ENCODE data around the gene TMEM175.

TMEM175 gene

DNA sequence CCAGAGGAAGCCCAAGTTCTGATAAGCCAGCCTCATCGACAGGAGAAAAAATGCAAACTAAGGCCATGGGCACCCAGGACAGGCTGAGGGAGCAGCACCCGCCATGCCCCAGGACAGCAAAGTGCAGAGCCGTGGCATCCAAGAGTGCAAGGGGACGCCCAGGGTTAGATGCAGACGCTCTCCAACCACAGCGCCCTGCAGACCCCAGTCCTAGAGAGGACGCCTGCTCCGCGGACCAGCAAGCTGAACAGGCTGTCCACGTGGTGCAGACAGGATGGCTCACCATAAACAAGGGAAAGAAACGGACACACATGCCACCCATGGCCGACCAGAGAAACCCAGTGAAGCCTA lies 32.7 kb upstream of the TMEM175 start:
- Histone ChIP-seq H4K20me1 (ENCODE audit: insufficient read depth, low read length) (no peaks in the 10 kb centered on the region), H3K79me2 (ENCODE audit: low read length) (no peaks in the 10 kb centered on the region)
- TF ChIP-seq EZH2phosphoT487 (IDR thresholded peaks at IDR 0.05; ENCODE audit: low read depth): no peak
- TF ChIP-seq, protein P1, sequence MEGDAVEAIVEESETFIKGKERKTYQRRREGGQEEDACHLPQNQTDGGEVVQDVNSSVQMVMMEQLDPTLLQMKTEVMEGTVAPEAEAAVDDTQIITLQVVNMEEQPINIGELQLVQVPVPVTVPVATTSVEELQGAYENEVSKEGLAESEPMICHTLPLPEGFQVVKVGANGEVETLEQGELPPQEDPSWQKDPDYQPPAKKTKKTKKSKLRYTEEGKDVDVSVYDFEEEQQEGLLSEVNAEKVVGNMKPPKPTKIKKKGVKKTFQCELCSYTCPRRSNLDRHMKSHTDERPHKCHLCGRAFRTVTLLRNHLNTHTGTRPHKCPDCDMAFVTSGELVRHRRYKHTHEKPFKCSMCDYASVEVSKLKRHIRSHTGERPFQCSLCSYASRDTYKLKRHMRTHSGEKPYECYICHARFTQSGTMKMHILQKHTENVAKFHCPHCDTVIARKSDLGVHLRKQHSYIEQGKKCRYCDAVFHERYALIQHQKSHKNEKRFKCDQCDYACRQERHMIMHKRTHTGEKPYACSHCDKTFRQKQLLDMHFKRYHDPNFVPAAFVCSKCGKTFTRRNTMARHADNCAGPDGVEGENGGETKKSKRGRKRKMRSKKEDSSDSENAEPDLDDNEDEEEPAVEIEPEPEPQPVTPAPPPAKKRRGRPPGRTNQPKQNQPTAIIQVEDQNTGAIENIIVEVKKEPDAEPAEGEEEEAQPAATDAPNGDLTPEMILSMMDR (IDR thresholded peaks at IDR 0.05; ENCODE audit: low read depth, low read length): no peak

DNA sequence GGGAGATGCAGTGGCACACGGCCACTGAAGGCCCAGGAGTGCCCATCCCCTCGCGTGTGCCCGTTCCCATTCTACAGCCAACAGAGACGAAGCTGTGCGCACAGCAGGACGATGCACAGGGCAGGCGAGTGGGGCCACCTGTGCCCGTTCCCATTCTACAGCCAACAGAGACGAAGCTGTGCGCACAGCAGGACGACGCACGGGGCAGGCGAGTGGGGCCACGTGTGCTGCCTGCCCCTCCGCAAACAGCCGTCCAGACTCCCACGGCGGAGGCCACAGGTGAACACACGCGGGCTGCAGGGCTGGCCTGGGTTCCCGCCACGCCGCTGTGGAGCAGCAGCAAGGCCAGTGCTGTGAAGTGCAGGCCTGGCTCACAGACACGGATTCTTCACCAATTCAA lies 32.2 kb upstream of the TMEM175 start:
- TF ChIP-seq, protein P1 (IDR thresholded peaks at IDR 0.05; ENCODE audit: low read depth, low read length): no peak
- TF ChIP-seq EZH2phosphoT487 (IDR thresholded peaks at IDR 0.05; ENCODE audit: low read depth): no peak
- H3K79me2 ChIP-seq (ENCODE audit: low read length): no peaks in the 10 kb centered on the region

More for the DNA sequence above, 32.7 kb upstream of the TMEM175 start:
- Histone ChIP-seq H3K4me2 (ENCODE audit: low read length) (no peak overlapping the region), H3K4me3 (ENCODE audit: low read length) (no peak overlapping the region), H2AFZ (ENCODE audit: low read depth, low read length) (no peak overlapping the region), H3K27ac (ENCODE audit: low read length) (no peak overlapping the region), H3K9me3 (ENCODE audit: insufficient read depth, low read length) (no peaks in the 10 kb centered on the region), H3K4me1 (ENCODE audit: low read length) (no peaks in the 10 kb centered on the region), H3K36me3 (replicated peaks; ENCODE audit: low read depth, low read length) (no peaks in the 10 kb centered on the region), H3K27me3 (ENCODE audit: low read depth, low read length) (no peaks in the 10 kb centered on the region), H3K9ac (ENCODE audit: low read length) (no peak overlapping the region)

DNA sequence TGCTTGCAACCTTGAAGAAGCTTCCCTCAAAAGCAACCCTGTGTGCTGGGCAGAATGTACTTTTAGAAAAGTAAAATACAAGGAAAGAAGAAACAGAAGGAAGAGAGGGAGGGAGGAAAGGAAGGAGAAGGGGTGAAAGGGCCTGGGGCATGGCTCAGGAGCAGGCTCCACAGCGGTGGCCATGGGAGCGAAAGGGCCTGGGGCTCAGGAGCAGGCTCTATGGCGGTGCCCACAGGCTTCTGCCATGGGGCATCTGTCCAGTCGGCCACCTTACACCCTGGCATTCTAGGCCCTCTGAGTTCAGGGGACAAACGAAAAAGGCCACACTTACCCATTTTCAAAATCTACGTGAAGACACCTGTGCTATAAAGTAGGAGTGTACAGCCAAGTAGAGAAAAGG lies 31.5 kb upstream of the TMEM175 start:
- H3K9me3 ChIP-seq (ENCODE audit: insufficient read depth, low read length): no peaks in the 10 kb centered on the region
- no peaks in the 10 kb centered on the region for H3K27me3 ChIP-seq (ENCODE audit: low read depth, low read length)
- H3K4me1 ChIP-seq (ENCODE audit: low read length): no peaks in the 10 kb centered on the region
- no peak overlapping the region for H2AFZ ChIP-seq (ENCODE audit: low read depth, low read length)
- no peaks in the 10 kb centered on the region for H3K79me2 ChIP-seq (ENCODE audit: low read length)
- no peak overlapping the region for H3K4me2 ChIP-seq (ENCODE audit: low read length)
- no peak overlapping the region for H3K4me3 ChIP-seq (ENCODE audit: low read length)
- no peaks in the 10 kb centered on the region for H3K36me3 ChIP-seq (replicated peaks; ENCODE audit: low read depth, low read length)
- no peak overlapping the region for H3K9ac ChIP-seq (ENCODE audit: low read length)
- TF ChIP-seq EZH2phosphoT487 (IDR thresholded peaks at IDR 0.05; ENCODE audit: low read depth): no peak
- TF ChIP-seq, protein P1 (IDR thresholded peaks at IDR 0.05; ENCODE audit: low read depth, low read length): no peak
- H4K20me1 ChIP-seq (ENCODE audit: insufficient read depth, low read length): no peaks in the 10 kb centered on the region
- H3K27ac ChIP-seq (ENCODE audit: low read length): no peak overlapping the region

More for the DNA sequence above, 32.2 kb upstream of the TMEM175 start:
- Histone ChIP-seq H3K9me3 (ENCODE audit: insufficient read depth, low read length) (no peaks in the 10 kb centered on the region), H3K27ac (ENCODE audit: low read length) (no peak overlapping the region), H3K4me2 (ENCODE audit: low read length) (no peak overlapping the region), H3K36me3 (replicated peaks; ENCODE audit: low read depth, low read length) (no peaks in the 10 kb centered on the region), H4K20me1 (ENCODE audit: insufficient read depth, low read length) (no peaks in the 10 kb centered on the region), H3K4me3 (ENCODE audit: low read length) (no peak overlapping the region), H2AFZ (ENCODE audit: low read depth, low read length) (no peak overlapping the region), H3K4me1 (ENCODE audit: low read length) (no peaks in the 10 kb centered on the region), H3K27me3 (ENCODE audit: low read depth, low read length) (no peaks in the 10 kb centered on the region), H3K9ac (ENCODE audit: low read length) (no peak overlapping the region)

DNA sequence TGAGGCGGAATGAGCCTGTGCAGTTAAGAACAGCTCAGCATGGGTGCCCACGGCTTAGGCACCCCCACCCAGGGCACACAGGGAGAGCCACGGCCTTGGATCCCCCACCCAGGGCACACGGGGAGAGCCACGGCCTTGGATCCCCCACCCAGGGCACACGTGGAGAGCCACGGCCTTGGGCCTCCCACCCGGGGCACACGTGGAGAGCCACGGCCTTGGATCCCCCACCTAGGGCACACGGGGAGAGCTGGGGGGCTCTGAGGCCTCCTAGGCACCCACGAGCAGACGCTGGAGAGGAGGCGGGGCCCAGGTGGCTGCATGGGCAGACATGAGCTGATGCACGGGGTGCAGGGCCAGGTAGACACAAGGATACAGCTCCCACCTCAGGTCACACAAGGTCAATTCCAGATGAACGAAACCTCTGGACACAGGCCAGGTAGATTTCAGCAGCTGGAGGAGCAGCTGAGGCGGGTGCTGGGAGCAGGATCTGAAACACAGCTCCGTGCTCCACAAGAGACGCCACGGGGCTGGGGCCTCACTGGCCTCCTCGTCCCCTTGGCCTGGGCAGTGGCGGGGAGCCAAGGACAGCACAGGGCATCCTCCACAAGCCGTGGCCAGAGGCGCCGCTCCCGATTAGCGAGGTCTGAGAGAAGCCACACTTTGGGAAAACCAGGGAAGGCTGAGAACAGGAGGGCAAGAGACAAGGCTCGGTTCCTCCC lies 30.9 kb upstream of the TMEM175 start:
- H3K4me3 ChIP-seq (ENCODE audit: low read length): no peak overlapping the region
- H3K36me3 ChIP-seq (replicated peaks; ENCODE audit: low read depth, low read length): peaks cover 3% of the 10 kb centered on the region
- peaks cover 4% of the 10 kb centered on the region; the same call in 1 of the 2 replicates for H3K79me2 ChIP-seq (ENCODE audit: low read length)
- H3K4me1 ChIP-seq (ENCODE audit: low read length): no peaks in the 10 kb centered on the region
- H3K9ac ChIP-seq (ENCODE audit: low read length): no peak overlapping the region
- H3K4me2 ChIP-seq (ENCODE audit: low read length): no peak overlapping the region
- H3K27me3 ChIP-seq (ENCODE audit: low read depth, low read length): no peaks in the 10 kb centered on the region
- no peaks in the 10 kb centered on the region for H3K9me3 ChIP-seq (ENCODE audit: insufficient read depth, low read length)
- no peak overlapping the region for H2AFZ ChIP-seq (ENCODE audit: low read depth, low read length)
- H4K20me1 ChIP-seq (ENCODE audit: insufficient read depth, low read length): no peaks in the 10 kb centered on the region
- H3K27ac ChIP-seq (ENCODE audit: low read length): no peak overlapping the region
- TF ChIP-seq, protein P1 (IDR thresholded peaks at IDR 0.05; ENCODE audit: low read depth, low read length): no peak
- TF ChIP-seq EZH2phosphoT487 (IDR thresholded peaks at IDR 0.05; ENCODE audit: low read depth): no peak
